HEK293 (cell line): ENCODE results near the gene COQ8A.
"Not testable (repeated sequence)": the region's sequence is repeated elsewhere in the genome, so short reads cannot be mapped to it uniquely, and the experiment has no call there.

Experiments used
- CTCF ChIA-PET: fragments of 350-600 bp; formaldehyde crosslinking; extraction: SDS; loops from one replicate; lab custom pipeline; 2021; ENCODE audit warnings: antibody characterized with exemption; lab: Yijun Ruan, JAX
- POLR2A ChIA-PET: fragments of 300-600 bp; formaldehyde crosslinking; extraction: SDS; loops from one replicate; lab custom pipeline; 2020; ENCODE audit warnings: antibody characterized with exemption, inconsistent platforms; lab: Yijun Ruan, JAX
- H3K27ac ChIP-seq: fragments of 200-500 bp; sonication (Bioruptor generic); 2 replicates; pipeline ENCODE4 v1.5.1; 2014; ENCODE audit warnings: low read depth, low read length, control low read depth, inconsistent platforms; ENCODE audit errors: extremely low read depth
- H3K36me3 ChIP-seq, 2 experiments: fragments of 200-500 bp in 1 of 2; sonication (Bioruptor generic) in 1 of 2; 1 replicate in 1 of 2; 2 replicates in 1 of 2; pipeline ENCODE4 v1.5.1; 2014 to 2017; ENCODE audit warnings: inconsistent platforms in 2 of 2, low read length in 2 of 2; ENCODE audit not compliant: control insufficient read depth in 2 of 2, insufficient read depth in 1 of 2
- H3K4me1 ChIP-seq: fragments of 200-500 bp; sonication (Bioruptor generic); 2 replicates; pipeline ENCODE4 v1.5.1; 2014; ENCODE audit warnings: mild to moderate bottlenecking, low read length, inconsistent platforms; ENCODE audit not compliant: control insufficient read depth, insufficient read depth
- H3K4me3 ChIP-seq: 2 replicates; pipeline ENCODE4 v1.5.1; 2011; ENCODE audit warnings: low read depth, mild to moderate bottlenecking, control low read depth, low read length, moderate library complexity
- H3K9me3 ChIP-seq: fragments of 200-500 bp; sonication (Bioruptor generic); 2 replicates; pipeline ENCODE4 v1.5.1; 2014; ENCODE audit warnings: low read depth, low read length, inconsistent platforms; ENCODE audit not compliant: control insufficient read depth, insufficient read depth
- BCL11A ChIP-seq: fragments of 450-650 bp; formaldehyde crosslinking; IDR thresholded peaks from 2 replicates; pipeline ENCODE4 v1.5.1; 2016; ENCODE audit warnings: low read depth, missing biosample characterization, missing genetic modification characterization
- OSR2 ChIP-seq: fragments of 450-650 bp; formaldehyde crosslinking; IDR thresholded peaks from 2 replicates; pipeline ENCODE4 v1.5.1; 2016; ENCODE audit warnings: missing biosample characterization, missing genetic modification characterization
- PRDM1 ChIP-seq: fragments of 450-650 bp; formaldehyde crosslinking; IDR thresholded peaks from 2 replicates; pipeline ENCODE4; 2016; ENCODE audit warnings: missing biosample characterization, missing genetic modification characterization
- ZBTB8A ChIP-seq: fragments of 450-650 bp; formaldehyde crosslinking; IDR thresholded peaks from 2 replicates; pipeline ENCODE4 v1.5.1; 2016; ENCODE audit warnings: missing biosample characterization, missing genetic modification characterization
- ZNF112 ChIP-seq: fragments of 450-650 bp; formaldehyde crosslinking; IDR thresholded peaks from 2 replicates; pipeline ENCODE4 v1.5.0; 2017; ENCODE audit warnings: missing biosample characterization, missing genetic modification characterization
- ZNF146 ChIP-seq: fragments of 450-650 bp; formaldehyde crosslinking; IDR thresholded peaks from 2 replicates; pipeline ENCODE4 v1.5.1; 2016; ENCODE audit warnings: missing biosample characterization, missing genetic modification characterization
- ZNF202 ChIP-seq: fragments of 450-650 bp; formaldehyde crosslinking; IDR thresholded peaks from 2 replicates; pipeline ENCODE4 v1.5.1; 2016; ENCODE audit warnings: missing biosample characterization, missing genetic modification characterization, borderline replicate concordance
- ZNF350 ChIP-seq: fragments of 450-650 bp; formaldehyde crosslinking; IDR thresholded peaks from 2 replicates; pipeline ENCODE4 v1.5.0; 2017; ENCODE audit warnings: missing biosample characterization, mild to moderate bottlenecking, missing genetic modification characterization
- ZNF530 ChIP-seq: fragments of 450-650 bp; formaldehyde crosslinking; IDR thresholded peaks from 2 replicates; pipeline ENCODE4 v1.5.1; 2016; ENCODE audit warnings: low read depth, missing biosample characterization, missing genetic modification characterization
- ZNF555 ChIP-seq: fragments of 450-650 bp; formaldehyde crosslinking; conservative IDR thresholded peaks from 2 replicates; pipeline ENCODE4 v1.5.1; 2017; ENCODE audit warnings: missing biosample characterization, mild to moderate bottlenecking, missing genetic modification characterization, inconsistent platforms
- ZNF610 ChIP-seq: fragments of 450-650 bp; formaldehyde crosslinking; IDR thresholded peaks from 2 replicates; pipeline ENCODE4 v1.5.1; 2016; ENCODE audit warnings: missing biosample characterization, missing genetic modification characterization, borderline replicate concordance
- ZNF701 ChIP-seq: fragments of 450-650 bp; formaldehyde crosslinking; IDR thresholded peaks from 2 replicates; pipeline ENCODE4 v1.5.1; 2016; ENCODE audit warnings: missing biosample characterization, missing genetic modification characterization
- ZNF777 ChIP-seq: fragments of 450-650 bp; formaldehyde crosslinking; IDR thresholded peaks from 2 replicates; pipeline ENCODE4 v1.5.1; 2017; ENCODE audit warnings: missing biosample characterization, missing genetic modification characterization, borderline replicate concordance
- ZNF843 ChIP-seq: fragments of 450-650 bp; formaldehyde crosslinking; IDR thresholded peaks from 2 replicates; pipeline ENCODE4 v1.5.1; 2016; ENCODE audit warnings: missing biosample characterization, missing genetic modification characterization
- TF ChIP-seq, protein P1 (sequence below): fragments of 450-650 bp; formaldehyde crosslinking; IDR thresholded peaks from 2 replicates; pipeline ENCODE4 v1.5.1; 2017; ENCODE audit warnings: missing biosample characterization, missing genetic modification characterization
- TF ChIP-seq, protein P2 (sequence below): fragments of 450-650 bp; formaldehyde crosslinking; IDR thresholded peaks from 2 replicates; pipeline ENCODE4 v1.5.1; 2016; ENCODE audit warnings: missing biosample characterization, missing genetic modification characterization
- TF ChIP-seq, protein P3 (sequence below): fragments of 450-650 bp; formaldehyde crosslinking; optimal IDR thresholded peaks from 2 replicates; pipeline ENCODE3; 2016; ENCODE audit warnings: missing biosample characterization, mild to moderate bottlenecking, missing genetic modification characterization
- TF ChIP-seq, protein P4 (sequence below): fragments of 450-650 bp; IDR thresholded peaks from 2 replicates; pipeline ENCODE4 v1.5.1; 2018; ENCODE audit warnings: missing biosample characterization, mild to moderate bottlenecking, missing genetic modification characterization

COQ8A gene

DNA sequence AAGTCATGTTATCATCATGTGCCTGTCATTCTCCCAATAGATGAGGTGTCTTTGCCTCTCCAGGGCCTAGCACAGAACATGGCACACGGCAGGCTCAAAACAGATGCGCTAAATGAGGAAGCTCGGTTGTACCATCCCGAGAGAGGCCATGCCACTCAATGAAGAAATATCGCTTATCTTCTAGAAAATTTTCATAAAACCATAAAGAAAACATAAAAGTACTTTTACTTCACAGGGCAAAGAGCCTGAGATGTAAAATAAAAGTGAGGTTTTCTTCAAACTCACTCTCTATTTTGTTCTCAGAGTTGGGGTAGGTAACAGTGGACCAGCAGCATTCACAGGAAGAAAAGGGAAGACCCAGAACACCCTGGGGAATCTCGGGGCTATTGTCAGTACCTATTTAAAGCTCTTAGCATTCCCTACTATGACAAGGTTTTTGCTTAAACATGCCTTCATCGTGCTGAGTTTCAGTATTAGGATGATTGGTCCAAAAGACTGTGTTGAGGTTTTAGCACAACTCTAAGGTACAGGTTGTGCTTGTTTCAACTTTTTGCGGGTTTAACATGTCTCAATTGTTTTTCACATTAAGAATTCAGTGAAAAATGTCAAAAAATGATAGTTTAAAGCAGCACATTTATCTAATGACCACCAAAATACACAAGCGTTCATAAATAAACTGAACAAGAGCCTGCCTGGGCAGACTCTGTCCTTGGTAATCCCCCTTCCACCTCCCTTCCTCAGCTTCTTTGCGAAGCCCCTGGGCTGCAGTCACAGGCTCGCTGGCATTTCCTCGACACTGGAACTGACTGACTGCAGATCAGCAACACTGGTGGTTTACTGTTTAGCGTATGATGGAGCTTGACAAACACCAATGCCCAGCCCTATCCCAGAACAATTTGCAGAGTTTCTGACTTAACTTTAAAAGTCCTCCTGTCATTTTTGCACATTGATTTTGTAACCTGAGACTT lies 55.6 kb downstream of the COQ8A start (continued):
- TF ChIP-seq, protein P1, sequence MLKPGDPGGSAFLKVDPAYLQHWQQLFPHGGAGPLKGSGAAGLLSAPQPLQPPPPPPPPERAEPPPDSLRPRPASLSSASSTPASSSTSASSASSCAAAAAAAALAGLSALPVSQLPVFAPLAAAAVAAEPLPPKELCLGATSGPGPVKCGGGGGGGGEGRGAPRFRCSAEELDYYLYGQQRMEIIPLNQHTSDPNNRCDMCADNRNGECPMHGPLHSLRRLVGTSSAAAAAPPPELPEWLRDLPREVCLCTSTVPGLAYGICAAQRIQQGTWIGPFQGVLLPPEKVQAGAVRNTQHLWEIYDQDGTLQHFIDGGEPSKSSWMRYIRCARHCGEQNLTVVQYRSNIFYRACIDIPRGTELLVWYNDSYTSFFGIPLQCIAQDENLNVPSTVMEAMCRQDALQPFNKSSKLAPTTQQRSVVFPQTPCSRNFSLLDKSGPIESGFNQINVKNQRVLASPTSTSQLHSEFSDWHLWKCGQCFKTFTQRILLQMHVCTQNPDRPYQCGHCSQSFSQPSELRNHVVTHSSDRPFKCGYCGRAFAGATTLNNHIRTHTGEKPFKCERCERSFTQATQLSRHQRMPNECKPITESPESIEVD (tag by site-specific recombination) = no peak
- TF ChIP-seq, all 188 proteins: peak for 0

DNA sequence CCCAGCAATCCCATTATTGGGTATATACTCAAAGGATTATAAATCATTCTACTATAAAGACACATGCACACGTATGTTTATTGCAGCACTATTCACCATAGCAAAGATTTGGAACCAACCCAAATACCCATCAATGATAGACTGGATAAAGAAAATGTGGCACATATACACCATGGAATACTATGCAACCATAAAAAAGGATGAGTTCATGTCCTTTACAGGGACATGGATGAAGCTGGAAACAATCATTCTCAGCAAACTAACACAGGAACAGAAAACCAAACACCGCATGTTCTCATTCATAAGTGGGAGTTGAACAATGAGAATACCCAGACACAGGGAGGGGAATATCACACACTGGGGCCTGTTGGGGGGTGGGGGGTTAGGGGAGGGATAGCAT lies 59.5 kb downstream of the COQ8A start:
- POLR2A ChIA-PET, H3K36me3 ChIP-seq, H3K9me3 ChIP-seq, H3K27ac ChIP-seq, H3K4me3 ChIP-seq, H3K4me1 ChIP-seq: not testable (repeated sequence)
- CTCF ChIA-PET = interaction anchor here (1.3 kb wide), 1 partner anchor 437 kb away, joined by 3 read pairs; no protein-coding TSS in a partner anchor
- TF ChIP-seq, protein P2, sequence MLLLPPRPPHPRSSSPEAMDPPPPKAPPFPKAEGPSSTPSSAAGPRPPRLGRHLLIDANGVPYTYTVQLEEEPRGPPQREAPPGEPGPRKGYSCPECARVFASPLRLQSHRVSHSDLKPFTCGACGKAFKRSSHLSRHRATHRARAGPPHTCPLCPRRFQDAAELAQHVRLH (tag by site-specific recombination) = 0 out of 2 replicates have a peak, but pooled peaks have one; percentile 13
- peak; percentile 96 for TF ChIP-seq ZNF146 (tag by site-specific recombination)

DNA sequence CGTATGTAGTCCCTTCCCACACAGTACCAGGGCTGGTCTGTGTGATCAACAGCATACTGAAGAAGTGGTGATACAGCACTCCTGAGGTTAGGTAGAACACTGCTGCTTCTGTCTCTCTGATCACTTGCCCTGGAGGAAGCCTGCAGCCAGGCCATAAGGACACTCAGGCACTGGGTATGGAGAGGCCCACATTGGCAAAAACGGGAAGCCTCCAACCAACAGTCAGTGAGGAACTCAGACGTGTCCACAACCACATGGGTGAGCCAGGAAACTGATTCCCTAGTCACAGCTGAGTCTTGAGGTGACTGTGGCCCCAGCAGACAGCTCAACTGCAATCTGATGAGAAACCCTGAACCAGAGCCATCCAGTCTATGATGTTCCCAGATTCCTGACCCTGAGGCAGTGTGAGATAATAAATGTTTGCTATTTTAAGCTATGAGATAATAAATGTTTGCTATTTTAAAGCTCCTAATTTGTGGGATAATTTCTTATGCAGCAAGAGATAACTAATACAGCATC lies 62.5 kb downstream of the COQ8A start:
- POLR2A ChIA-PET = no interaction called here

DNA sequence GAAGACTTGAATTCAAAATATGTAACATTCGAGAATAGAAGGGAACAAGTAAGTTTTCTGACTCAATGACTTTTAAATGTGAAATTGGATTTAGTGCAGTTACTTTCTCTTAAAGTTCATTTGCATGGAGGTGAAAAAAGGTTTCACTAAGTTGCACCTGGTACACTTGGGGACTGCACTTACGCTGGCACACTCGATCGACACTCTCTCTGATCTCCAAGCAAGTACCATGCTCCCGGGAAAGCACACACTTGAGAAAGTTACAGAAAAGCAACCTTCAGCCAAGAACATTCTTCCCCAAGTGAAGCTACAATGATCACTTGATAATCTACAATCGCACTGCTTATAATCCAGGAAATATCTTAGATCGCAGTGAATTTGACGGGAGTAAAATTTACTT lies 63.1 kb downstream of the COQ8A start:
- CTCF ChIA-PET = interaction anchor here (1.1 kb wide), 1 partner anchor 368 kb away, joined by 3 read pairs; no protein-coding TSS in a partner anchor
- Histone ChIP-seq H3K9me3 (no peaks in the 10 kb centered on the region), H3K4me3 (no peak overlapping the region), H3K36me3 (peaks cover 0 to 4% of the 10 kb centered on the region in 2 experiments; a peak in 2 of 3 replicates), H3K27ac (no peak overlapping the region), H3K4me1 (no peaks in the 10 kb centered on the region)
- TF ChIP-seq ZNF350 (tag by site-specific recombination) (no peak), ZNF777 (tag by site-specific recombination) (no peak), BCL11A (no peak), PRDM1 (tag by site-specific recombination) (peak; percentile 86), ZBTB8A (tag by site-specific recombination) (no peak), ZNF843 (tag by site-specific recombination) (no peak)
- TF ChIP-seq, protein P3, sequence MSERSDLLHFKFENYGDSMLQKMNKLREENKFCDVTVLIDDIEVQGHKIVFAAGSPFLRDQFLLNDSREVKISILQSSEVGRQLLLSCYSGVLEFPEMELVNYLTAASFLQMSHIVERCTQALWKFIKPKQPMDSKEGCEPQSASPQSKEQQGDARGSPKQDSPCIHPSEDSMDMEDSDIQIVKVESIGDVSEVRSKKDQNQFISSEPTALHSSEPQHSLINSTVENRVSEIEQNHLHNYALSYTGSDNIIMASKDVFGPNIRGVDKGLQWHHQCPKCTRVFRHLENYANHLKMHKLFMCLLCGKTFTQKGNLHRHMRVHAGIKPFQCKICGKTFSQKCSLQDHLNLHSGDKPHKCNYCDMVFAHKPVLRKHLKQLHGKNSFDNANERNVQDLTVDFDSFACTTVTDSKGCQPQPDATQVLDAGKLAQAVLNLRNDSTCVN (tag by site-specific recombination) = no peak
- TF ChIP-seq, protein P4, sequence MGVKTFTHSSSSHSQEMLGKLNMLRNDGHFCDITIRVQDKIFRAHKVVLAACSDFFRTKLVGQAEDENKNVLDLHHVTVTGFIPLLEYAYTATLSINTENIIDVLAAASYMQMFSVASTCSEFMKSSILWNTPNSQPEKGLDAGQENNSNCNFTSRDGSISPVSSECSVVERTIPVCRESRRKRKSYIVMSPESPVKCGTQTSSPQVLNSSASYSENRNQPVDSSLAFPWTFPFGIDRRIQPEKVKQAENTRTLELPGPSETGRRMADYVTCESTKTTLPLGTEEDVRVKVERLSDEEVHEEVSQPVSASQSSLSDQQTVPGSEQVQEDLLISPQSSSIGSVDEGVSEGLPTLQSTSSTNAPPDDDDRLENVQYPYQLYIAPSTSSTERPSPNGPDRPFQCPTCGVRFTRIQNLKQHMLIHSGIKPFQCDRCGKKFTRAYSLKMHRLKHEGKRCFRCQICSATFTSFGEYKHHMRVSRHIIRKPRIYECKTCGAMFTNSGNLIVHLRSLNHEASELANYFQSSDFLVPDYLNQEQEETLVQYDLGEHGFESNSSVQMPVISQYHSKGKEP (tag by site-specific recombination) = no peak
- POLR2A ChIA-PET = no interaction called here

More for the DNA sequence above, 62.5 kb downstream of the COQ8A start:
- Histone ChIP-seq H3K4me3 (no peak overlapping the region), H3K27ac (no peak overlapping the region), H3K9me3 (no peaks in the 10 kb centered on the region), H3K4me1 (no peaks in the 10 kb centered on the region), H3K36me3 (peaks cover 0 to 4% of the 10 kb centered on the region in 2 experiments; a peak in 2 of 3 replicates)
- TF ChIP-seq ZNF202 (tag by site-specific recombination) (no peak), ZNF530 (tag by site-specific recombination) (no peak), ZNF112 (tag by site-specific recombination) (no peak), ZNF701 (tag by site-specific recombination) (no peak), ZNF610 (no peak), OSR2 (tag by site-specific recombination) (no peak), ZNF555 (tag by site-specific recombination) (no peak)
- TF ChIP-seq, protein P1 (tag by site-specific recombination) = no peak
- CTCF ChIA-PET = interaction anchor here (1.1 kb wide), 2 partner anchors 9 to 368 kb away, joined by 3 to 4 read pairs; no protein-coding TSS in a partner anchor
